Osteocyte (in vitro differentiated cells): Measurements from ENCODE around the gene CAB39. TPM values are rescaled to one million over a fixed set of nuclear protein-coding genes. Genes with fewer than 3 reads are reported as not detected.
"Not testable (repeated sequence)": the region's sequence is repeated elsewhere in the genome, so short reads cannot be mapped to it uniquely, and the experiment has no call there.

Experiments used
- DNase-seq: peaks from one replicate; pipeline ENCODE4 v3.0.0; 2021; ENCODE audit warnings: mixed read lengths; ENCODE audit not compliant: unreplicated experiment; ENCODE audit errors: extremely low spot score
- H3K27ac Mint-ChIP-seq: one replicate; pipeline ENCODE4 v1.8.0; 2021; ENCODE audit warnings: mild to moderate bottlenecking, mixed read lengths; ENCODE audit not compliant: unreplicated experiment
- H3K27me3 Mint-ChIP-seq: one replicate; pipeline ENCODE4 v1.8.0; 2021; ENCODE audit warnings: mixed read lengths; ENCODE audit not compliant: unreplicated experiment
- H3K36me3 Mint-ChIP-seq: one replicate; pipeline ENCODE4 v1.8.0; 2021; ENCODE audit warnings: mixed read lengths; ENCODE audit not compliant: unreplicated experiment
- H3K4me1 Mint-ChIP-seq: one replicate; pipeline ENCODE4 v1.8.0; 2021; ENCODE audit warnings: mixed read lengths; ENCODE audit not compliant: unreplicated experiment
- H3K4me3 Mint-ChIP-seq: one replicate; pipeline ENCODE4 v1.8.0; 2021; ENCODE audit warnings: mild to moderate bottlenecking, moderate library complexity, mixed read lengths; ENCODE audit not compliant: unreplicated experiment
- H3K9me3 Mint-ChIP-seq: one replicate; pipeline ENCODE4 v1.8.0; 2021; ENCODE audit warnings: mixed read lengths; ENCODE audit not compliant: unreplicated experiment
- total RNA-seq: library from RNA; stranded (reverse); gene quantifications from 2 replicates; pipeline ENCODE4 v1.2.1, GENCODE V29; 2021
- TF ChIP-seq, protein P1 (sequence below): fragments of 200-600 bp; sonication (generic); IDR thresholded peaks from 2 replicates; pipeline ENCODE4 v1.5.0; 2021; ENCODE audit warnings: antibody characterized with exemption, mild to moderate bottlenecking, moderate library complexity

Gene CAB39
- total RNA-seq, 1 donor from 2014 or later, result 40.8 TPM

DNA sequence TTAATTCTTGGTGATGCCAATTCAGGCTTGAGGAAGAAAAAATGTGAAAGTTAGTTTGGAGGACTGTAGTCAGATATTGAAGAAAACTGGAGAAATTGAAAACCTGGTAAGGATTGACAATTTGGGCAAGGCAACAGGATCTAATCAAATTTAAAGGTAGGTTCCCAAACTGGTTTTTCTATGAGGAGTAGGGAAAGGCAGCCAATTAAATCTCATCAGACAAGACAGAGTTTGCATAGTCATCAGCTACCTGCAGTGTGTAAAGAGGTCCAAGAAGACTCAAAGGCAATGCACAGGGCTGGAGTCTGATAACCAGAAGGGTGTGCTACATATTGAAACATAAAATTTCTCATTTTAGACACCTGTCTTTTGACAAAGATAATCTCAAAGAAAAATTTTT is 16.0 kb upstream of the CAB39 start:
- no peaks in the 10 kb centered on the region for H3K36me3 Mint-ChIP-seq
- H3K27me3 Mint-ChIP-seq, result peaks cover 19% of the 10 kb centered on the region
- no peak overlapping the region for H3K27ac Mint-ChIP-seq
- no peak for DNase-seq
- TF ChIP-seq, protein P1, sequence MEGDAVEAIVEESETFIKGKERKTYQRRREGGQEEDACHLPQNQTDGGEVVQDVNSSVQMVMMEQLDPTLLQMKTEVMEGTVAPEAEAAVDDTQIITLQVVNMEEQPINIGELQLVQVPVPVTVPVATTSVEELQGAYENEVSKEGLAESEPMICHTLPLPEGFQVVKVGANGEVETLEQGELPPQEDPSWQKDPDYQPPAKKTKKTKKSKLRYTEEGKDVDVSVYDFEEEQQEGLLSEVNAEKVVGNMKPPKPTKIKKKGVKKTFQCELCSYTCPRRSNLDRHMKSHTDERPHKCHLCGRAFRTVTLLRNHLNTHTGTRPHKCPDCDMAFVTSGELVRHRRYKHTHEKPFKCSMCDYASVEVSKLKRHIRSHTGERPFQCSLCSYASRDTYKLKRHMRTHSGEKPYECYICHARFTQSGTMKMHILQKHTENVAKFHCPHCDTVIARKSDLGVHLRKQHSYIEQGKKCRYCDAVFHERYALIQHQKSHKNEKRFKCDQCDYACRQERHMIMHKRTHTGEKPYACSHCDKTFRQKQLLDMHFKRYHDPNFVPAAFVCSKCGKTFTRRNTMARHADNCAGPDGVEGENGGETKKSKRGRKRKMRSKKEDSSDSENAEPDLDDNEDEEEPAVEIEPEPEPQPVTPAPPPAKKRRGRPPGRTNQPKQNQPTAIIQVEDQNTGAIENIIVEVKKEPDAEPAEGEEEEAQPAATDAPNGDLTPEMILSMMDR, result no peak
- no peaks in the 10 kb centered on the region for H3K4me1 Mint-ChIP-seq
- H3K4me3 Mint-ChIP-seq, result no peak overlapping the region
- H3K9me3 Mint-ChIP-seq, result no peaks in the 10 kb centered on the region

DNA sequence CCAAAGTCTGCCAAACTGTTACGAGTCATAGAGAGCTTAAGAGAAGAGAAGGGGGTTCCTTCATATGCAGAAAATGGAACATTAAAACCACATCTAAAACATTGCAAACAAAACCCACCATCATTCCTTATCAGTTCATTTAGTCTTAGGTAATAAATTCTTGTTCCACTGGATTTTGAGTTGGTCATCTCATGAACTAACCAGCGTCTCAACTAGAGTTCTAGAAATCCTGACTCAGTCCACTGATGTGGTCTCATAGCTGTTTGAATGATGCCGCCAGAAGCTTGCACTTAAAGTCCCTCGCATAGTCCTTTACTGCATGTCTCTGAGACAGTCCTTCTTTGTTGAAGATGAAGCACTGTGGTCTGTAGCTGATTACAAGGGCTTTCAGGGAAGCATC is 15.0 kb upstream of the CAB39 start:
- Mint-ChIP-seq H3K27me3 (peaks cover 25% of the 10 kb centered on the region), H3K27ac (no peak overlapping the region), H3K36me3 (no peaks in the 10 kb centered on the region), H3K4me3 (no peak overlapping the region), H3K4me1 (no peaks in the 10 kb centered on the region), H3K9me3 (peaks cover 3% of the 10 kb centered on the region)
- TF ChIP-seq, protein P1, result no peak
- no peak for DNase-seq

DNA sequence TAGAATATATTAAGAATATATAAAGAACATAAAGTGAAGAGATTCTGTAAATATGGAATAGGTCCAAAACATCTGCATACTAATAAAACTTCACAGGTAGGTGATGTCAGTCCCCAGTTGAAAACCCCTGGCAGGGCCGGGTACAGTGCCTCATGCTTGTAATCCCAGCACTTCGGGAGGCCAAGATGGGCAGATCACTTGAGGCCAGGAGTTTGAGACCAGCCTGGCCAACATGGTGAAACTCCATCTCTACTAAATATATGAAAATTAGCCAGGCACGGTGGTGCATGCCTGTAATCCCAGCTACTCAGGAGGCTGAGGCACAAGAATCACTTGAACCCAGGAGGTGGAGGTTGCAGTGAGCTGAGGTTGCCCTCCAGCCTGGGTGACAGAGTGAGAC is 13.9 kb upstream of the CAB39 start:
- not testable (repeated sequence) for H3K9me3 Mint-ChIP-seq, H3K4me1 Mint-ChIP-seq, H3K27ac Mint-ChIP-seq, DNase-seq, H3K36me3 Mint-ChIP-seq, H3K4me3 Mint-ChIP-seq
- peaks cover 26% of the 10 kb centered on the region for H3K27me3 Mint-ChIP-seq

DNA sequence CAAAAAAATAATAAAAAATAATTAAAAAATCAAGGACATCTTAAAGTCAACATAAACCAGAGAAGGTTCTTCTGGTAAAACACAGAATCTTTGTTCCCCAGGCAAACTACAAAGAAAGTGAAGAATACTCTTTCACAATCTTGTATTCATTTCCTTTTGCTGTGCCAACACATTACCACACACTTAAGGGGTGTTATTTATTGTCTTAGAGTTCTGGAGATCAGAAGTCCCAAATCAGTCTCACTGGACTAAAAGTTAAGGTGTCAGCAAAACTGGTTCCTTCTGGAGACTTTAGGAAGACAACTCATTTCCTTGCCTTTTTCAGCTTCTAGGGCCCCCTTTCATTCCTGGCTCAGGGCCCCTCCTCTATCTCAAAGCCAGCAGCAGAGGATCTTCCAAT is 12.2 kb upstream of the CAB39 start:
- Mint-ChIP-seq H3K27ac (no peak overlapping the region), H3K9me3 (peaks cover 6% of the 10 kb centered on the region), H3K4me3 (no peak overlapping the region), H3K4me1 (no peaks in the 10 kb centered on the region), H3K36me3 (no peaks in the 10 kb centered on the region), H3K27me3 (peaks cover 26% of the 10 kb centered on the region)
- no peak for DNase-seq
- TF ChIP-seq, protein P1, result no peak

DNA sequence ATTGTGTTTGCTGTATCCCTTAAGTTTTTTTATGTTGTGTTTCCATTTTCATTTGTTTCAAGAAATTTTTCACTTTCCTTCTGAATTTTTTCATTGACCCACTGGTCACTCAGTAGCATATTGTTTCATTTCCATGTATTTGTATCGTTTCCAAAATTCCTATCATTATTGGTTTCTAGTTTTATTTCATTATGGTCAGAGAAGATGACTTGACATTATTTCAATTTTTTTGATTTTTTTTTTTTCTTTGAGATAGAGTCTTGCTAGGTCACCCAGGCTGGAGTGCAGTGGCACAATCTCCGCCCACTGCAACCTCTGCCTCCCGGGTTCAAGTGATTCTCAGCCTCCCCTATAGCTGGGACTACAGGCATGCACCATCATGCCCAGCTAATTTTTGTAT is 11.3 kb upstream of the CAB39 start:
- Mint-ChIP-seq H3K27me3 (peaks cover 26% of the 10 kb centered on the region), H3K9me3 (peaks cover 10% of the 10 kb centered on the region), H3K27ac (no peak overlapping the region), H3K36me3 (no peaks in the 10 kb centered on the region), H3K4me3 (no peak overlapping the region), H3K4me1 (no peaks in the 10 kb centered on the region)
- TF ChIP-seq, protein P1, result no peak
- DNase-seq, result no peak

DNA sequence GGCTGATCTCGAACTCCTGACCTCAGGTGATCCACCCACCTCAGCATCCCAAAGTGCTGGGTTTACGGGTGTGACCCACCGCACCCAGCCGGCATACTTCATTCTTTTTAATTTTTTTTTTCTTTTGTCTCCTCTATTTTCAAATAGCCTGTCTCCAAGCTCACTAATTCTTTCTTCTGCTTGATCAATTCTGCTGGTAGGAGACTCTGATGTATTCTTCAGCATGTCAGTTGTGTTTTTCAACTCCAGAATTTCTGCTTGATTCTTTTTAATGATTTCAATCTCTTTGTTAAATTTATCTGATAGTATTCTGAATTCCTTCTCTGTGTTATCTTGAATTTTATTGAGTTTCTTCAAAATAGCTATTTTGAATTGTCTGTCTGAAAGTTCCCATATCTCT is 10.2 kb upstream of the CAB39 start:
- Mint-ChIP-seq H3K9me3 (peaks cover 10% of the 10 kb centered on the region), H3K27me3 (peaks cover 22% of the 10 kb centered on the region)
- not testable (repeated sequence) for H3K27ac Mint-ChIP-seq, H3K4me1 Mint-ChIP-seq, H3K4me3 Mint-ChIP-seq, H3K36me3 Mint-ChIP-seq
- peak; percentile 19 for DNase-seq
